ENCODE data around the gene CDHR2. TPM values are rescaled to one million over a fixed set of nuclear protein-coding genes. Genes with fewer than 3 reads are reported as not detected.

CDHR2 gene
- total RNA-seq, 2 donors from 2014 or later = 1.3 TPM; not detected in 1

- TF ChIP-seq POLR2A (IDR thresholded peaks at IDR 0.05) (no peak), CTCF (IDR thresholded peaks at IDR 0.05) (no peak)
- H3K4me3 ChIP-seq = no peak overlapping the region
- WGBS, 2 donors = 33 to 54% methylated on average over 11 to 16 of the region's 16 CpGs
- H3K27ac ChIP-seq = peak overlapping the region in 3 of 4 donors; percentile 52 to 73 (median 69)
- no peaks in the 10 kb centered on the region for H3K36me3 ChIP-seq (replicated peaks in 1 of 2; ENCODE audit: insufficient read depth in 1 of 2, low read depth in 2 of 2)
- no peaks in the 10 kb centered on the region for H3K9me3 ChIP-seq
- peaks cover 31% of the 10 kb centered on the region for H3K4me1 ChIP-seq
- no peaks in the 10 kb centered on the region for H3K27me3 ChIP-seq
- DNase-seq = peak in 2 of 4 donors; percentile 23 to 30
- intact Hi-C loops (cut with DNase I) = no loop called here
- ATAC-seq = no peak
Measured at GRCh38 chr5:176542135-176542595, 7.0 kb upstream of the CDHR2 start.

GRCh38 chr5:176542596-176543427 lies 6.3 kb upstream of the CDHR2 start:
- H3K27me3 ChIP-seq = no peaks in the 10 kb centered on the region
- TF ChIP-seq CTCF (IDR thresholded peaks at IDR 0.05) (peak in 3 of 7 experiments; percentile 6 to 54 (median 43)), POLR2A (IDR thresholded peaks at IDR 0.05) (no peak)
- peak overlapping the region; percentile 28 to 82 (median 70) for H3K27ac ChIP-seq
- H3K36me3 ChIP-seq (replicated peaks in 1 of 2; ENCODE audit: insufficient read depth in 1 of 2, low read depth in 2 of 2) = no peaks in the 10 kb centered on the region
- no peaks in the 10 kb centered on the region for H3K9me3 ChIP-seq
- intact Hi-C loops (cut with DNase I) = no loop called here
- H3K4me3 ChIP-seq = peak overlapping the region; percentile 53 to 70
- DNase-seq (peak in 2 of 4 donors; percentile 23 to 30), ATAC-seq (peak; percentile 56)
- peaks cover 31% of the 10 kb centered on the region for H3K4me1 ChIP-seq
- 1 to 3% methylated on average over 9 to 49 of the region's 110 CpGs for WGBS, 2 donors

- Histone ChIP-seq H3K27ac (peak overlapping the region; percentile 28 to 82 (median 68)), H3K36me3 (replicated peaks in 1 of 2; ENCODE audit: insufficient read depth in 1 of 2, low read depth in 2 of 2) (no peaks in the 10 kb centered on the region), H3K4me3 (peak overlapping the region; percentile 45 to 48), H3K27me3 (no peaks in the 10 kb centered on the region), H3K4me1 (peaks cover 25% of the 10 kb centered on the region), H3K9me3 (no peaks in the 10 kb centered on the region)
- DNase-seq = peak; percentile 69 to 79 (median 74)
- WGBS, 2 donors = 1% methylated on average over 63 of the region's 63 CpGs; no CpG with 5 or more reads in 1 of the 2 donors
- intact Hi-C loops (cut with DNase I) = no loop called here
- peak; percentile 83 for ATAC-seq
- TF ChIP-seq POLR2A (IDR thresholded peaks at IDR 0.05) = peak; percentile 22 to 55 (median 49)
- TF ChIP-seq CTCF (IDR thresholded peaks at IDR 0.05) = peak in 1 of 7 experiments; percentile 7
Measured at GRCh38 chr5:176543428-176544182, 5.5 kb upstream of the CDHR2 start.

GRCh38 chr5:176545388-176545736 lies 3.8 kb upstream of the CDHR2 start:
- TF ChIP-seq CTCF (IDR thresholded peaks at IDR 0.05) = no peak
- TF ChIP-seq POLR2A (IDR thresholded peaks at IDR 0.05) = no peak
- no peak for DNase-seq
- H3K9me3 ChIP-seq = no peaks in the 10 kb centered on the region
- intact Hi-C loops (cut with DNase I) = no loop called here
- H3K4me3 ChIP-seq = no peak overlapping the region
- ATAC-seq = no peak
- no peak overlapping the region for H3K27ac ChIP-seq
- H3K27me3 ChIP-seq = no peaks in the 10 kb centered on the region
- WGBS, 2 donors = 94 to 96% methylated on average over 6 of the region's 6 CpGs
- no peaks in the 10 kb centered on the region for H3K36me3 ChIP-seq (replicated peaks in 1 of 2; ENCODE audit: insufficient read depth in 1 of 2, low read depth in 2 of 2)
- peaks cover 25% of the 10 kb centered on the region for H3K4me1 ChIP-seq
